ENCODE results near the gene SLC2A3.

The SLC2A3 gene

DNA sequence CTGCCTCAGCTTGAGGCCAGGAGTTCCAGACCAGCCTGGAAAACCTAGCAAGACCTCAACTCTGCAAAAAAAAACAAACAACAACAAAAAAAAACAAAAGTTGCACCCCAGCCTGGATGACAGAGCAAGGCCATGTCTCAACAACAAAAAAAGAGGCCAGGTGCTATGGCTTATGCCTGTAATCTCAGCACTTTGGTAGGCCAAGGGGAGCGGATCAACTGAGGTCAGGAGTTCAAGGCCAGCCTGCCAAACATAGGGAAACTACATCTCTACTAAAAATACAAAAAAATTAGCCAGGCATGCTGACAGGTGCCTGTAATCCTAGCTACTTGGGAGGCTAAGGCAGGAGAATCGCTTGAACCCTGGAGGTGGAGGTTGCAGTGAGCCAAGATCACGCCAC lies 56.7 kb downstream of the SLC2A3 start:
- no peak overlapping the region for H3K27ac ChIP-seq (ENCODE audit: low read depth, low read length)
- no peak overlapping the region for H3K9ac ChIP-seq (ENCODE audit: low read depth, low read length)
- no peaks in the 10 kb centered on the region for H3K27me3 ChIP-seq (ENCODE audit: control insufficient read depth, insufficient read depth, low read length)
- H3K4me3 ChIP-seq (ENCODE audit: low read depth, low read length): no peak overlapping the region
- H3K4me1 ChIP-seq (ENCODE audit: control insufficient read depth, insufficient read depth, low read length): 0 out of 2 replicates have a peak, but pooled peaks cover under 1% of the 10 kb centered on the region
- no peaks in the 10 kb centered on the region for H3K36me3 ChIP-seq (ENCODE audit: control insufficient read depth, insufficient read depth, low read length)
- no peaks in the 10 kb centered on the region for H3K9me3 ChIP-seq (ENCODE audit: control insufficient read depth, insufficient read depth, low read length)

DNA sequence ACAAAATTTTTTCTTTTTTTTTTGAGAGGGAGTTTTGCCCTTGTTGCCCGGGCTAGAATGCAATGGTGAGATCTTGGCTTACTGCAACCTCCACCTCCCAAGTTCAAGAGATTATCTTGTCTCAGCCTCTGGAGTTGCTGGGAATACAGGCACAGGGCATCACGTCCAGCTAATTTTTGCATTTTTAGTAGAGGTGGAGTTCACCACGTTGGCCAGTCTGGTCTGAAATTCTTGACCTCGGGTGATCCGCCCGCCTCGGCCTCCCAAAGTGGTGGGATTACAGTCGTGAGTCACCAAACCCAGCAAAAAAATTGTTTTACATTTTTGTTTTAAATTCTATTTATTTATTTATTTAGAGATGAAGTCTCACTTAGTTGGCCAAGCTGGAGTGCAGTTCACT lies 58.6 kb downstream of the SLC2A3 start:
- Histone ChIP-seq H3K9ac (ENCODE audit: low read depth, low read length) (no peak overlapping the region), H3K27me3 (ENCODE audit: control insufficient read depth, insufficient read depth, low read length) (no peaks in the 10 kb centered on the region), H3K4me1 (ENCODE audit: control insufficient read depth, insufficient read depth, low read length) (no peaks in the 10 kb centered on the region), H3K36me3 (ENCODE audit: control insufficient read depth, insufficient read depth, low read length) (no peaks in the 10 kb centered on the region), H3K27ac (ENCODE audit: low read depth, low read length) (no peak overlapping the region), H3K4me3 (ENCODE audit: low read depth, low read length) (no peak overlapping the region), H3K9me3 (ENCODE audit: control insufficient read depth, insufficient read depth, low read length) (no peaks in the 10 kb centered on the region)

DNA sequence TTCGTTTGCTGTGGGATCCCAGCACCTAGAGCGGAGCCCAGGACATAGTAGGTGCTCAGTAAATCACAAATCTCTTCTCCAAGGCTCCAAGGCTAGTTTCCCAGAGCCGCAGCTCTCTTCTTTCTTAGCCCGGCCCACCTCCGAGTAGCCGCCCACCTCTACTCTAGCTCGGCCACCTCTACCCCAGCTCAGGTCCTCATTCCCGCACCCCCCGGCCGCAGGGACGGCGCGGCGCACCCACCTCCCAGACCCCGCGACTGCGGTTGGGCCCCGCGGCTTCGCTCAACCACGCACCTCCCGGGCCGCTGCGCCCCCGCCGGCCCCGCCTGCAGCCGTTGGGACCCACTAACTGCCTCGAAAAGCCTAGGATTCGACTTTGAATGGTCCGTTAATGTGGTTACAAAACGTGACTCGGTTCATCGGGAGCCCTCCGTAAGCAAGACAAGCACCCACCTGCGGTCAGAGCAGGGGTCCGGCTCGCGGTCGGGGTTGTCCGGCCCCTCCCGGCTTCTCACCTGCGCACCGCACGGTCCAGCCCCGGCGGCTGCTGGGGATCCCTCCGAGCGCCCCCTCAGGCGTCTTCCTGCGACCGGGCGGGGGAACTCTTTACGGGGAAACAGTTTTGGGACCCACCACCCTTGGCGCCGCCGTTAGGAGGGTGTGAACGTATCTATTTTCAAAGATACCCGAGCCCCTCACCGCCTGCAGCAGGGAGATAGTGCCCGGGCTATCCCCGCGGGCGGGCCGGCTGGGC lies 63.2 kb downstream of the SLC2A3 start, which contains the start of gene SLC2A14:
Gene SLC2A14, minus strand, starts transcription at position 350 of the 754 bp plus-strand sequence. CDS start 3,035 bp downstream, outside the sequence.
- H3K4me1 ChIP-seq (ENCODE audit: control insufficient read depth, insufficient read depth, low read length): no peaks in the 10 kb centered on the region
- peak within 1 kb of the TSS; percentile 35; the same call in 1 of the 2 replicates for H3K4me3 ChIP-seq (ENCODE audit: low read depth, low read length)
- H3K9ac ChIP-seq (ENCODE audit: low read depth, low read length): no peak within 1 kb of the TSS
- H3K9me3 ChIP-seq (ENCODE audit: control insufficient read depth, insufficient read depth, low read length): no peaks in the 10 kb centered on the region
- H3K36me3 ChIP-seq (ENCODE audit: control insufficient read depth, insufficient read depth, low read length): no peaks in the 10 kb centered on the region
- no peak within 1 kb of the TSS for H3K27ac ChIP-seq (ENCODE audit: low read depth, low read length)
- H3K27me3 ChIP-seq (ENCODE audit: control insufficient read depth, insufficient read depth, low read length): no peaks in the 10 kb centered on the region

DNA sequence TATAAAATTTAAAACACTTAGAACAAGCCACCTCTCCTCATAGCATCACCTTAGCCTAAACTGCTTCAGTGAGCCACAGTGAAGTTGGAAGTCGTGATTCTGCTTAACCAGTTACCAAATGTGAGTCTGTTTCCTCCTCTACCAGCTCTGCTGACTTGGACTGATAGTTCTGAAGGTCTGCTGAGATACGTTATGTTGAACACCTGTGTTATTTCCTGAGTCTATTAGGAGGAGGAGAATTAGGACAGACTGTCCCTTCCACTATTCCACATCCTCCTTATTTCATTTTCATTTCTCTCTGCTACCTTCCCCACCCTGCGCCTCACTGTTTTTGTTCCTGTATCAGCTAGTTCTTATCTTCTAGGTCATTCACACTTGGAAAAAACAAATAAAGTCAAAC lies 65.7 kb downstream of the SLC2A3 start:
- no peaks in the 10 kb centered on the region for H3K27me3 ChIP-seq (ENCODE audit: control insufficient read depth, insufficient read depth, low read length)
- no peak overlapping the region for H3K4me3 ChIP-seq (ENCODE audit: low read depth, low read length)
- no peaks in the 10 kb centered on the region for H3K36me3 ChIP-seq (ENCODE audit: control insufficient read depth, insufficient read depth, low read length)
- no peaks in the 10 kb centered on the region for H3K9me3 ChIP-seq (ENCODE audit: control insufficient read depth, insufficient read depth, low read length)
- H3K9ac ChIP-seq (ENCODE audit: low read depth, low read length): no peak overlapping the region
- H3K4me1 ChIP-seq (ENCODE audit: control insufficient read depth, insufficient read depth, low read length): no peaks in the 10 kb centered on the region
- no peak overlapping the region for H3K27ac ChIP-seq (ENCODE audit: low read depth, low read length)

All from HUES48 (cell line).